Neural cell (in vitro differentiated cells): Measurements from ENCODE around the gene CCDC39.

ENCODE experiments used
- POLR2AphosphoS5 ChIP-seq: IDR thresholded peaks from 2 replicates; pipeline ENCODE4 v1.6.1; 2012
- TAF1 ChIP-seq: IDR thresholded peaks from 2 replicates; pipeline ENCODE4 v1.6.1; 2012; ENCODE audit warnings: low read depth
- TF ChIP-seq, protein P1 (sequence below): fragments of 450-650 bp; IDR thresholded peaks from 2 replicates; pipeline ENCODE4 v1.5.1; 2014; ENCODE audit warnings: antibody characterized with exemption, mild to moderate bottlenecking, moderate library complexity; ENCODE audit not compliant: poor library complexity, severe bottlenecking
- TF ChIP-seq, protein P2 (sequence below): IDR thresholded peaks from 2 replicates; pipeline ENCODE4 v1.6.1; 2012; ENCODE audit warnings: borderline replicate concordance

DNA sequence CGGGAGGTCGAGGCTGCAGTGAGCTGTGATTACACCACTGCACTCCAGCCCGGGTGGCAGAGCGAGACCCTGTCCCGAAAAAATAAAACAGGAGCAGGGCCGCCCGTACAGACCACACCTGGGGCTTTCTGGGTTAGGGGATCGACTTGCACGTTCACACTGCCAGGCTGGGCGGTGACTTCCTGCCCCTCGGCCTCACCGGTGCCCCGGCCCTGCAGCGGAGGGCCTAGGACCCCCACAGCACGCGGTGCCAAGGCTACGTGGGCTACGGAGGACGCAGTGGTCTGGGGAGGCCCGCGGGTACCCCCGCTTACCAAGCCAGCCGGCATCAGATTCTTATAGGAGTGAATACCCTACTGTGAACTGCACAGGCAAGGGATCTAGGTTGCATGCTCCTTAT, 88.9 kb downstream of the CCDC39 start:
- TF ChIP-seq, protein P1, sequence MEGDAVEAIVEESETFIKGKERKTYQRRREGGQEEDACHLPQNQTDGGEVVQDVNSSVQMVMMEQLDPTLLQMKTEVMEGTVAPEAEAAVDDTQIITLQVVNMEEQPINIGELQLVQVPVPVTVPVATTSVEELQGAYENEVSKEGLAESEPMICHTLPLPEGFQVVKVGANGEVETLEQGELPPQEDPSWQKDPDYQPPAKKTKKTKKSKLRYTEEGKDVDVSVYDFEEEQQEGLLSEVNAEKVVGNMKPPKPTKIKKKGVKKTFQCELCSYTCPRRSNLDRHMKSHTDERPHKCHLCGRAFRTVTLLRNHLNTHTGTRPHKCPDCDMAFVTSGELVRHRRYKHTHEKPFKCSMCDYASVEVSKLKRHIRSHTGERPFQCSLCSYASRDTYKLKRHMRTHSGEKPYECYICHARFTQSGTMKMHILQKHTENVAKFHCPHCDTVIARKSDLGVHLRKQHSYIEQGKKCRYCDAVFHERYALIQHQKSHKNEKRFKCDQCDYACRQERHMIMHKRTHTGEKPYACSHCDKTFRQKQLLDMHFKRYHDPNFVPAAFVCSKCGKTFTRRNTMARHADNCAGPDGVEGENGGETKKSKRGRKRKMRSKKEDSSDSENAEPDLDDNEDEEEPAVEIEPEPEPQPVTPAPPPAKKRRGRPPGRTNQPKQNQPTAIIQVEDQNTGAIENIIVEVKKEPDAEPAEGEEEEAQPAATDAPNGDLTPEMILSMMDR = no peak
- TF ChIP-seq, protein P2, sequence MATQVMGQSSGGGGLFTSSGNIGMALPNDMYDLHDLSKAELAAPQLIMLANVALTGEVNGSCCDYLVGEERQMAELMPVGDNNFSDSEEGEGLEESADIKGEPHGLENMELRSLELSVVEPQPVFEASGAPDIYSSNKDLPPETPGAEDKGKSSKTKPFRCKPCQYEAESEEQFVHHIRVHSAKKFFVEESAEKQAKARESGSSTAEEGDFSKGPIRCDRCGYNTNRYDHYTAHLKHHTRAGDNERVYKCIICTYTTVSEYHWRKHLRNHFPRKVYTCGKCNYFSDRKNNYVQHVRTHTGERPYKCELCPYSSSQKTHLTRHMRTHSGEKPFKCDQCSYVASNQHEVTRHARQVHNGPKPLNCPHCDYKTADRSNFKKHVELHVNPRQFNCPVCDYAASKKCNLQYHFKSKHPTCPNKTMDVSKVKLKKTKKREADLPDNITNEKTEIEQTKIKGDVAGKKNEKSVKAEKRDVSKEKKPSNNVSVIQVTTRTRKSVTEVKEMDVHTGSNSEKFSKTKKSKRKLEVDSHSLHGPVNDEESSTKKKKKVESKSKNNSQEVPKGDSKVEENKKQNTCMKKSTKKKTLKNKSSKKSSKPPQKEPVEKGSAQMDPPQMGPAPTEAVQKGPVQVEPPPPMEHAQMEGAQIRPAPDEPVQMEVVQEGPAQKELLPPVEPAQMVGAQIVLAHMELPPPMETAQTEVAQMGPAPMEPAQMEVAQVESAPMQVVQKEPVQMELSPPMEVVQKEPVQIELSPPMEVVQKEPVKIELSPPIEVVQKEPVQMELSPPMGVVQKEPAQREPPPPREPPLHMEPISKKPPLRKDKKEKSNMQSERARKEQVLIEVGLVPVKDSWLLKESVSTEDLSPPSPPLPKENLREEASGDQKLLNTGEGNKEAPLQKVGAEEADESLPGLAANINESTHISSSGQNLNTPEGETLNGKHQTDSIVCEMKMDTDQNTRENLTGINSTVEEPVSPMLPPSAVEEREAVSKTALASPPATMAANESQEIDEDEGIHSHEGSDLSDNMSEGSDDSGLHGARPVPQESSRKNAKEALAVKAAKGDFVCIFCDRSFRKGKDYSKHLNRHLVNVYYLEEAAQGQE = no peak
- TF ChIP-seq POLR2AphosphoS5 (no peak), TAF1 (no peak)
